Fibroblast of gingiva (primary cell): ENCODE results near the gene HOMER3.
A peak's percentile ranks its signal among the peaks of the same experiment; 100 is the strongest.

Experiments used
- DNase-seq: peaks from one replicate; pipeline ENCODE4 v3.0.0-alpha.2; 2011; ENCODE audit warnings: low read depth

Gene HOMER3

DNA sequence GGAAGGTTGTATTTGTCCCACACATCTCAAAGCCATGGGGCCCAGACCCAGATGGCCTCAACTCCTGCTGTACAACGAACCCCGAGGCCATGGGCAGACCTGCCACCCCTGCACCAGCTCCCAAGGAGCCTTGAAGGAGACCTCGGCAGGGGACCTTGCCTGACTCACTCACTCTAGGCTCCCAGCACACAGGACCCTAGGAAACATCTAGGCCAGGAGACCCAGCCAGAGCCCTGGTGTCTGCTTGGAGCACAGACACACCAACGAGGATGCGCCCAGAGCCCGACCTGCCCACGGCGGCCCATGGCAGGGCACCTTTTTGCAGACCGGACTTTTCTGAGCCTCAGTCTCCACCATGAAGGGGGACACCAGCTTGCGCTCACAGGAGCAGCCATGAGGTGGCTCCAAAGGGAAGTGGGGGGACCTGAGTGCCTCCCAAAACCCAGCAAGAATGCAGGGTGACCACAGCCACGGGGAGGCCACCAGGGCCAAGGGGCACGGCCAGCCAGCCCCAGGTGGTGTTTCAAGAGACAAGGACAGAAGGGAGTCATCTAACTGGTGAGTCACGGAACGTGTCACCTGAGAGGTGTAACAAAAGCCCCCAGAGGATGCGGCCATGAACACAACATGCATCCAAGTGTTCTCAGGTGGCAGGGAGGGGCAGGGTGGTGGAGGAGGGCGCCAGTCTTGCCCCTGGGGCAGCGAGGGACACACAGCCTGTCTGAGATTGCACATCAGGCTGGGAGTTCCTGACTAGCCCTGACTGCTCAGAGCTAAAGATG lies 40.1 kb downstream of the HOMER3 start:
- DNase-seq, result no peak

DNA sequence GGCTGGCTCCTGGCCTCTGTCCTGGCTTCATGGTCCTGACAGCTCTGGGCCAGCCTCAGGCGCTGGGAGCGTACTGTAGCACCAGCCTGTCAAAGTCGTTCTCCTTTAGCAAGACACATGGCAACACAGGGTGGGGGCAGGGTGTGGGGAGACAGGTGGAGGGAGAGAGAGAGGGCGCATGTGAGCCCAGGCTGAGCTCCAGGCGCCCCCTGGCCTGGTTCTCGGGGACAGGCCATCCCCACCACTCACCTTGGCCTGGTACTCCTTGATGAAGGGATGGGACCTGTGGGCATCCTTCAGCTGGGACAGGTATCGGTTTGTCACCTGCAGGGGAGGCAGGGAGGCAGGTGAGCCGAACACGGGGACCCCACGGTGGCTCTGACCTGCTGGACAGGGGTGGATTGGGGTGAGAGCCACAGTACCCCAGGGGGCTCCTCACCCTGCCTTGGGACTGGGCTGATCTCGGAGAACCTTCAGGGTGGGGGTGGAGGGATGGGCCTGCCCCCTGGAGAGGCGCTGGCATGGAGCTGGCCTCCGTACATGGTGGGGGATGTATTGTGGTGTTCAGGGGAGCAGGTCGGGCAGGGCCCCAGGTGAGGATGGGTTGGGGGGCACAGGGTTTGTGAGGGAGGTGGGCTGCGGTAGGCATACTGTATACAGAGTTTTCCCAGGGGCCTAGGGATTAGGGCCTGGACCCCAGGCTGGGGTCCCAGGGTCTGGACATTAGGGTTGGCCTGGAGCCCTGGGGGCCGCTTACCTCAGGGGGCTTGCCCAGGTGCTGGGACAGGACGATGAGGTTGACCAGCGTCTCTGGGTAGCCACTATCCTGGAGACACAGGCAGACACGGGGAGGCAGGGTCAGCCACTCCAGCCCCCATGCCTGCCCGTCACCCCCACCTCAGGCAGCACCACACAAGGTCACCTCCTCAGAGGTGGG lies 41.1 kb downstream of the HOMER3 start:
- DNase-seq, result no peak

GRCh38 chr19:18898607-18899408 lies 42.2 kb downstream of the HOMER3 start:
- no peak for DNase-seq

- no peak for DNase-seq
Measured at GRCh38 chr19:18898081-18898606, 42.9 kb downstream of the HOMER3 start.

DNA sequence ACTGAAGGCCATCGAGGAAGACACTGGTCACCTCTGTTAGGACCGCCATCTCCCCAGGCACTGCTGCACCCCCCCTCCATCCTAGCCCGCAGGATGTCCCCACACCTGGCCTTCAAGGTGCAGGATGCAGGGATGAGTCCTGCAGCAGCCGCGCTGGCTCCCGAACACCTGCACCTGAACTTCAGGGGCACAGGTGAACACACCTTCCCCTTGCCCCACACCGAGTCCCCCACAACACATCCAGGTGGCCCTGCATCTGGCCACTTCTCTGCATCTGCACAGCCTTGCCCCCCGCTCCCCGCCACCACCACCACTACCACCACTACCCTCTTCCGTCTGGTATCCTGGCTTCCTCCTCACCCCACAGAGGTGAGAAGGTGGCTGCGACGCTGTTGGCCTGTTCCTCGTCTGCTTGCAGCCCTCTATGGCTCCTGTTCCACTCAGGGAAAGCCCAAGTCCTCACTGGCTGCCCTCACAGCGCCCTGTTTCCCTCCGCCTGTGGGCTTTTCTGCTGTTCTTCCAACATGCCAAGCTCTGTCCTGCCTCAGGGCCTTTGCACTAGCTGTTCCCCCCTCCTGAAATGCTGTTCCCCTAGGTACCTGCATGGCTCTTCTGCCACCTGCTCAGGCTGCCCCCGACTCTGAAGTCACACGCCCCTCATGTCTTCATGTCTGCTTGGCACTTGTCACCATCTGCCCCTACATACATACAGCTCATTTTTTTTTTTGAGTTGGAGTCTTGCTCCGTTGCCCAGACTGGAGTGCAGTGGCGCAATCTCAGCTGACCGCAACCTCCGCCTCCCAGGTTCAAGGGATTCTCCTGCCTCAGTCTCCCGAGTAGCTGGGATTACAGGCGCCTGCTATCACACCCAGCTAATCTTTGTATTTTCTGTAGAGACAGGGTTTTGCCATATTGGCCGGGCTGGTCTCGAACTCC lies 43.7 kb downstream of the HOMER3 start:
- DNase-seq, result no peak

DNA sequence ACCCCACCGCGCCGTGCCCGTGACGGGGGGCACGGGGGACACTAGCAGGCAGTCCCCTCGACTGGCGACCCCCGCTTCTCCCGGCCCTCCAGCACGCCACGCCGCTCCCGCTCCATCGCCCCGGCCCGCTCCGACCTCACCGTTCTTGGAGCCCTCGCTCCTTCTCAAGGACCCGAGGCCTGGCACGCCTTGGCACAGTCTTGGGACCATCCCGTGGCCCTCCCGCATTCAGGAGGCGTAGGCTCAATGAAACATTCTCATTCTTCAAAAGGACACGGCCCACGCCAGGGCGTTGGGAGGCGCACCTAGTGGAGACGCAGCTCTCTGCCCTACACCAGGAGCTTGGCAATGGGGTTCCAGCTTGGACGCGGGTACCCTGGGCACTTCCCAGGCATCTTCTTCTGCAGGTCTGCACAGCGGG lies 44.6 kb downstream of the HOMER3 start:
- DNase-seq, result no peak

DNA sequence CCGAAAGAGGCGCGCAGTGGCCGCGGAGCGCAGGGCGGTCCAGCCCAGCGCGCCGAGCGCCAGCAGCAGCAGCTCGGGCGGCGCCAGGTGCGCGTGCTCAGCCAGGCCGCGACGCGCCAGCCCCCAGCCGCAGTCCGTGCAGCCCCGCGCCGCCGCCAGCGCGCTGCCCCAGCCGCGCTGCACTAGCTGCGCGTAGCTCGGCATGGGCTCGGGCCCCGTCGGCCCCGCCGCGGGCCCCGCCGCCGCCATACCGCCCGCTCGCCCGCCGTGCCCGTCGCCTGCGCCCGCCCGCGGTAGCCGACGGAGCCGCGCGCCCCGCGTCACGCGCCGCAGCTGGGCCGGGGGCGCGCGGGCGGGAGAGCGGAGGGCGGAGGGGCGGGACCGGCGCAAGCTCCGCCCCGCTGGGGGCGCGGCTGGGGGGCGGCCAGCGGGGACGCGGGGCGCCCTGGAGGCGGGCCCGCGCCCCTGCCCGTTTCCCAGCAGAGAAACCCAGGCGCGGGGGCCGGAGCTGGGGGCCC lies 45.1 kb downstream of the HOMER3 start, which contains the start of gene CERS1:
Gene CERS1 (minus strand): TSS at position 335 of the 518 bp plus-strand sequence. CDS start 86 bp downstream, at position 249.
- DNase-seq, result no peak

DNA sequence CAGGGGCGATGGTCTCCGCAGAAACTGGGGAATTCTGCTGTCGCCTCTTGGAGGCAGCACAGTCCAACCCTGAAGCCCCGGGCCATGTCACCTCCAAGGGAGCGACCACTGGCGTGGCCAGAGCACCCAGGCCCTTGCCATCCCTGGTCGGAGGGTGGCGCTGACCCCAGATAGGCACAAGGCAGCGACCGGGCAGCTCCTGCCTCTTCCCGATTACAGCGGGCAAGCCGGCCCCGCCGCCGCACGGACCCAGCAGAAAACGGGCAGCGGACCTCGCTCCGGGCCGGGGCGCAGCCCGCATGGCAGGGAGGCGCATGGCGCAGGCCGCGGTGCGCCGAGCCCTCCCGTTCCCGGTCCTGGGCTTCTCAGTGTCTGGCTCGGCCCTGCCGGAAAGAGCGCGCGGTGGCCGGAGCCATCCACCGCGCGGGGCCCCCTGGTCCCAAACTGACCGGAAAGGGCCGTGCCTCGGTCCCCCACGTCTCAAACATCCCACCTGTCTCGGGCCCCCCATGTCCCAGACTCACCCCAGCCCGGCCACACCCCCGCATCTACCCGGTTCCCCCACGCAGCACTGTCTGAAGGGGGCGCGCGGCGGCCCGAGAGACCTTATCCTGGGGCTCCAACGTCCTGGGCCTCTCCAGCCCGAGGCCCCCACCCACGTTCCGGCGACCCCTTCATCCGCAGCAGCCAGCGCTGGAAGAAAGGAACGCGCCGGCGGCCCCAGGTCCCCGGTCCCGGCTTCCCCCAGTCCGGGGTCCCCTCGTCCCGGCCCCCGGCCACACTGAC lies 45.8 kb downstream of the HOMER3 start:
- peak; percentile 38 for DNase-seq

GRCh38 chr19:18894254-18895037 lies 46.6 kb downstream of the HOMER3 start:
- DNase-seq, result no peak

DNA sequence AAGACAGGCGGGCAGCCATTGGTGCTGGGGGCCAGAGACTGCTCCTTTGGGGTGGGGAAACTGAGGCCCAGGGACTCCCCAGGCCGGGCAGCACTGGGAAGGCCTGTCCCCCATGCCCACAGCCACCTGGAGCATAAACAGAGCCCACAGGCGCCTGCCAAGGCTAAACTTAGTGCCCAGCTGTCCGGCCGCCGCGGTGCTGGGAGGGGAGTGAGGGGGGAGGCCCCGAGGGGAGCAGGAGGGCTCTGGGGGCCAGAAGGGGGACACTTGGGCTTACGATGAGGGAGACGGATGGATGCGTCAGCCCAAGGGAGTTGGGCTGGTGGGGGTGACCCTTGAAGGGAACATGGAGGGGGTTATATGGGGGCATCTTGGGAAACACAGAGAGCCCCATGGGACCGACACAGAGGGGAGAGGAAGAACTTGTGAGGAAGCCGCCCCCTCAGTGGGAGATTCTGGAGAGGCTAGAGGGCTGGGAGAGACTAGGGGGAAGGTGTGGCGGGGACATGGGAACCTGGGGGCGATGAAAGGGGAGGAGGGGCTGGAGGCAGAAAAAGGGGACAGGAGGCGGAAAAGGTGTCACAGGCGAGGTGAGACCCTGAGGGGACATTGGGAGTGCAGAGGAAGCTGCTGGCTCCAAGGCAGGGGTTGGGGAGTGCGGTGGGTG lies 47.3 kb downstream of the HOMER3 start:
- DNase-seq, result no peak

- DNase-seq, result no peak
Measured at GRCh38 chr19:18889949-18890745, 50.9 kb downstream of the HOMER3 start.

- no peak for DNase-seq
Measured at GRCh38 chr19:18886972-18887371, 54.0 kb downstream of the HOMER3 start.

GRCh38 chr19:18883526-18884304 lies 57.3 kb downstream of the HOMER3 start:
- no peak for DNase-seq

- DNase-seq, result no peak
Measured at GRCh38 chr19:18881491-18881890, 59.5 kb downstream of the HOMER3 start.

GRCh38 chr19:18879579-18880373 lies 61.2 kb downstream of the HOMER3 start:
- no peak for DNase-seq
